HUES64 (cell line): Measurements from ENCODE around the gene C3orf38.

Experiments
- H3K27ac ChIP-seq: 2 replicates; pipeline ENCODE4 v1.7.0; 2013; ENCODE audit warnings: low read depth, low read length, inconsistent platforms
- H3K27me3 ChIP-seq: 2 replicates; pipeline ENCODE4 v1.6.1; 2013; ENCODE audit warnings: mild to moderate bottlenecking, low read length; ENCODE audit not compliant: insufficient read depth
- H3K36me3 ChIP-seq: 2 replicates; pipeline ENCODE4 v1.6.1; 2013; ENCODE audit warnings: mild to moderate bottlenecking, low read length; ENCODE audit not compliant: insufficient read depth
- H3K4me1 ChIP-seq: 2 replicates; pipeline ENCODE4 v1.6.1; 2013; ENCODE audit warnings: mild to moderate bottlenecking, low read length, moderate library complexity; ENCODE audit not compliant: insufficient read depth
- H3K4me3 ChIP-seq: 2 replicates; pipeline ENCODE4 v1.5.1; 2013; ENCODE audit warnings: mild to moderate bottlenecking, low read length, moderate library complexity
- H3K9ac ChIP-seq: 2 replicates; pipeline ENCODE4 v1.6.1; 2013; ENCODE audit warnings: mild to moderate bottlenecking, low read depth, low read length
- H3K9me3 ChIP-seq: 2 replicates; pipeline ENCODE4 v1.6.1; 2013; ENCODE audit warnings: low read depth, low read length; ENCODE audit not compliant: insufficient read depth
- WGBS: fragments of 150-250, 120-280 bp; methylation state at CpG from one replicate; pipeline ENCODE4 v1.1.7; 2013; ENCODE audit warnings: missing lambda C conversion rate; 5-methylcytosine and 5-hydroxymethylcytosine counted together

The C3orf38 gene

DNA sequence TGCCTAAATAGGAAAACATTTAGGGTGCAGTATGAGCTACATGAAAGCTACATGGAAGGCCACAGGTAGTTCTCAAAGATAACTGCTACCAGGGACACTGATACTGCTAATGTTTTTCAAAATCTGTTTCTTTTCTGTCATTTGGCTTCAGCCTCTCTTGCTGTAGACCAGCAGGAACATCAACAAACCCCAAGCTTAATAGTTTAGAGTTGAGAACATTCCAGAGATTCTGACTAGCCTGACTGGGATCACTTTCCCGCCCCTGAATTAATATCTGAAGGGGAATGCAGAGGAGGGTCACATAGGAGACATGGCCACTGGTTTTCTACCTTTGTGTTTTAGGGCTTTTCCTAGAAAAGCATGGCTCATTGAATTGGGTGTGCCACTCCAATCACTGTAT, 16.9 kb upstream of the C3orf38 start:
- Histone ChIP-seq H3K4me1 (no peaks in the 10 kb centered on the region), H3K4me3 (no peak overlapping the region), H3K9ac (no peak overlapping the region), H3K27me3 (no peaks in the 10 kb centered on the region), H3K27ac (no peak overlapping the region), H3K36me3 (peaks cover 51% of the 10 kb centered on the region), H3K9me3 (no peaks in the 10 kb centered on the region)
- WGBS = 93% methylated on average over 1 of the region's 1 CpG

DNA sequence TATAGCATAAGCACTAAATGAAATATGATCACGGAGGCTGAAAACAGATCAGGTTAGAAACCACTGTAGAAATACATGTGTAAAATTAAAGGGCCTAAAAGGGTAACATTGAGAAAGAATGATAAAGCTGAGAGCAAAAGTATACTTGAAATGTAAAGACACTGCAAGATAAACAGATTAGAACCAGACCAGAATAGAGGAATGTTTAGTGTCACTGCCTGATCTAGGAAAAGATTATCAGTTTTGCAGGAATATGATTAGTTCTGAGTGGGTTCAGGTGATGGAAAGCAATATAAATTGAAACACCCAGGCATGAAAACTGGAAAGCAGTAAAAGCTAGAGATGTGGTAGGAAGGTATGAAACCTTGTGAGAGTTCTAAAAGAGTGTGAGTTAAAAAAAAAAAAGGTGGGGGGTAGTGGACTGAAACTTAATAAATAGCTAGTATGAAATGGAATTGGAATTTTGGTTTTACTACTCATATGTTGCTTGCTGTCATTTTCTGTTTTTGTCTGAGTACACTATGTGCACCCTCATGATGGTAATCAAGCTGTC, 16.0 kb upstream of the C3orf38 start:
- no peak overlapping the region for H3K9ac ChIP-seq
- H3K9me3 ChIP-seq = no peaks in the 10 kb centered on the region
- no peaks in the 10 kb centered on the region for H3K27me3 ChIP-seq
- H3K36me3 ChIP-seq = peaks cover 59% of the 10 kb centered on the region
- WGBS = 0% methylated on average over 1 of the region's 1 CpG
- no peak overlapping the region for H3K4me3 ChIP-seq
- H3K27ac ChIP-seq = no peak overlapping the region
- no peaks in the 10 kb centered on the region for H3K4me1 ChIP-seq

DNA sequence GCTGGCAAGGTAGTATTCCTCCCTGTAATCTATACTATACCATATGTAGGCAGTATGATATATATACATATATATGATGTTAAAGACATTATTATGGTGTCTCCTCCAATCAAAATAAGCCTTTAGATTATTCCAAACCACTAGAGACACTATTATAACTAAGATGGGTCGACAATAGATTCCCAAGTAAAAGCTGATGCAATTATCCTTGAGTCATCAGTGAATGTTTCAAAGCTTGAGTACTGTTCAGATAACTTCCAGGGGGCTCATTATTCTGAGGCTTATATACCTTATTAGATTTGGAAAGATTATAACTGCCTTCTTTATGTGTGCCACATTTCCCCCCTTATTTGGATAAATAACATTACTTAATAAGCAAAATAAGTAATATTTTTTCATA, 11.9 kb upstream of the C3orf38 start:
- 94% methylated on average over 1 of the region's 1 CpG for WGBS
- H3K27ac ChIP-seq = no peak overlapping the region
- no peaks in the 10 kb centered on the region for H3K9me3 ChIP-seq
- H3K36me3 ChIP-seq = peaks cover 73% of the 10 kb centered on the region
- no peak overlapping the region for H3K9ac ChIP-seq
- H3K4me3 ChIP-seq = no peak overlapping the region
- H3K27me3 ChIP-seq = no peaks in the 10 kb centered on the region
- peaks cover 14% of the 10 kb centered on the region for H3K4me1 ChIP-seq

DNA sequence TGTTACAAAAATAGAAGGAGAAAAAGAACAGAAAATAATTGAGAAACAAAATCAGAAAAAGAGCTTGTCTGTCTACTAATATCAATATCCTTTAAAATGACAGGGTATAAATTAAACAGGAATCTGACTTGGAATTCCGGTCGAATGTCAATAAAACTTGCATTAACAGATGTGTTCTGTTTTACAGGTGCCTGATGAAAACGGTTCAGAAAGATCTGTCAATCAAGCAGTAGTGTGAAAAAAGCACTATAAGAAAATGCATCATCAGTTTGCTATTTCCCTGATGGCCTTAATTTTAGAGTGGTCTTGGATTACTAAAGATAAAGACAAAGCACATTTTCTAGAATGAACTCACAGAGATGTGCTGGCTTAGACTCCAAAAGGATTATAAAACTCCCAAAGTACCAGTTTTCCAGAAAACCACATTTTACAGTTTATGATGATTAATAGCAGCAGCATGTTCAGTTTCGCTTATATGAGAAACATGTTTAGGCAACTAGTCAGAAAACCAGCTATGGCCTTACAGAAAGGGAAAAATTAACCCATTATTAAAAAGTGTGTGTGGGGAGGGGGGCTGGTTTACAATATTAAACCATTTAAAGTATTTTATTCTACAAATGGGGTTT, 8.2 kb upstream of the C3orf38 start:
- 69% methylated on average over 4 of the region's 4 CpGs for WGBS
- Histone ChIP-seq H3K9ac (no peak overlapping the region), H3K27me3 (no peaks in the 10 kb centered on the region), H3K4me1 (peaks cover 18% of the 10 kb centered on the region), H3K9me3 (no peaks in the 10 kb centered on the region), H3K36me3 (peaks cover 42% of the 10 kb centered on the region), H3K27ac (no peak overlapping the region), H3K4me3 (no peak overlapping the region)

DNA sequence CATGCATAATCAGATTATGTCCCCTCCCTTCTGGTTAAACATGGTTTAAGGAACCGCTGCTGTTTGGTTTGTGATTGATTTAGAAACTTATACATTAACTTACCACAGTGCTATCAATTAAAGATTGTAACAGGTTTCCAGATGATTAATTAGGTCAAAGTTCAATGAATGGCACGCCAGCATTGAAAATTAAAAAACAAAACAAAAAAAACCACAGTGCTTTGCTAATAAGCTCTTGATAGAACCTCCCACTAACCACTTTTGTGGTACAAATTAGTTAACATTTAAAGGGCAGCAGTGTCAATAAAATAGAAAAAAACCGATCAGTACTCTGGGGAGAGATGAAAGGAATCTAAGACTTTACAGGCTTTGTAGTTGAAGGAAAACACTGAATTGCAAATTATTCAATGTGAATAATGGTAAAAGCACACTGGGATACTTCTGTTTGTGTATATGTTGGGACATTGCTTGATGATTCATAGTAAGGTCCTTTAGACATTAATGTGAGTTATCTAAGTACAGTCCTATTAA, 7.6 kb upstream of the C3orf38 start:
- H3K9ac ChIP-seq = no peak overlapping the region
- H3K27me3 ChIP-seq = no peaks in the 10 kb centered on the region
- H3K27ac ChIP-seq = no peak overlapping the region
- 24% methylated on average over 2 of the region's 3 CpGs for WGBS
- peaks cover 39% of the 10 kb centered on the region for H3K36me3 ChIP-seq
- H3K4me3 ChIP-seq = no peak overlapping the region
- peaks cover 18% of the 10 kb centered on the region for H3K4me1 ChIP-seq
- H3K9me3 ChIP-seq = no peaks in the 10 kb centered on the region

DNA sequence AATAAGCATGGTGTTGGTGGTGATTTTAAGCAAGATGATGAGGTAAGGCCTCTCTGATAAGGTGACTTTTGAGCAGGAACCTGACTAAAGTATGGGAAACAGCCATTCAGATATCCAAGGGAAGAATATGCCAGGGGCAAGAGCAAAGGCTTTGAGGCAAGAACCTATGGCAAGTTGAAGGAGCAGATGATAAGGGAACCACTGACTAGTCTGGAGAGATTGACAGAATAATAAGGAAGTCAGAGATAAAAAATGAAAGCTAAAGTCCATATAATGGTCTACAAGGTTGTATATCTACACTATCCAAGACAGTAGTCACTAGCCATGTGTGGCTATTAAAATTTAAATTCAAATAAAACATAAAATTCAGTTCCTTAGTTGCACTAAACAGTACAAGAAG, 2.5 kb upstream of the C3orf38 start:
- no peaks in the 10 kb centered on the region; the same call in 1 of the 2 replicates for H3K36me3 ChIP-seq
- peaks cover 25% of the 10 kb centered on the region for H3K4me1 ChIP-seq

DNA sequence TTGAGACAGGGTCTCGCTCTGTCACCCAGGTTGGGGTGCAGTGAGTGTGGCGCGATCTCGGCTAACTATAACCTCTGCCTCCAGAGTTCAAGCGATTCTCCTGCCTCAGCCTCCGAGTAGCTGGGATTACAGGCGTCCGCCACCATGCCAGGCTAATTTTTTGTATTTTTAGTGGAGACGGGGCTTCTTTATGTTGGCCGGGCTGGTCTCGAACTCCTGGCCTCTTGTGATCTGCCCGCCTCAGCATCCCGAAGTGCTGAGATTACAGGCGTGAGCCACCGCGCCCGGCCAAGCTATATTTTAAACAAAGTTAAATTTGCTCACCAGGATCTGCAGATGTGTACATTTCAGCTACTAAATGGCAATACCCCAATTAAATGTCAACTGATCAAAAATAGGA, 1.1 kb upstream of the C3orf38 start:
- H3K4me1 ChIP-seq = peaks cover 15% of the 10 kb centered on the region; the same call in 1 of the 2 replicates
- H3K27ac ChIP-seq = peak overlapping the region; percentile 98; the same call in 1 of the 2 replicates
- peaks cover 10% of the 10 kb centered on the region for H3K36me3 ChIP-seq
- no peaks in the 10 kb centered on the region for H3K9me3 ChIP-seq
- H3K9ac ChIP-seq = peak overlapping the region; percentile 98
- H3K4me3 ChIP-seq = peak overlapping the region; percentile 86
- H3K27me3 ChIP-seq = no peaks in the 10 kb centered on the region
- WGBS = 87% methylated on average over 17 of the region's 17 CpGs

More for the DNA sequence above, 2.5 kb upstream of the C3orf38 start:
- Histone ChIP-seq H3K9ac (no peak overlapping the region), H3K27ac (no peak overlapping the region), H3K4me3 (no peak overlapping the region), H3K27me3 (no peaks in the 10 kb centered on the region), H3K9me3 (no peaks in the 10 kb centered on the region)

DNA sequence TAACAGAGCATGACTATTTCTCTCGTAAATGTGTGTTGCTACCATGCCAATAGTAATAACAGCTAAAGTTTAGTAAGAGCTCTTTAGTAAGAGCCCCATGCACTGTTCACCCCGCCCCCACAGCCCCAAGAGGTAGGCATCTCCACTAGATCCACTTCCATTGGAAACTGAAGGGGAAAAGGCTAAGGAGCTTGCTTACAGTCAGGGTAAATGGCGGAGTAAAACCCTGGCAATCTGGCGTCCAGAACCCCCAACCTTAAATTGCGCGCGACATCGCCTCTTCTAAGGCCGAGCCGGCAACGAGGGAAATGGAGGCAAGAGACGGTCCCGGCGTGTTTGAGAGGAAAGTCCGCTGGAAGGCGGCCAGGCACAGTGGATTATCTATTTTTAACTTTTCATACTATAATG, 654 bp upstream of the C3orf38 start:
- Histone ChIP-seq H3K9me3 (no peaks in the 10 kb centered on the region), H3K27ac (peak overlapping the region; percentile 98), H3K4me3 (peak overlapping the region; percentile 86), H3K9ac (peak overlapping the region; percentile 98), H3K27me3 (no peaks in the 10 kb centered on the region), H3K36me3 (peaks cover 14% of the 10 kb centered on the region), H3K4me1 (peaks cover 15% of the 10 kb centered on the region; the same call in 1 of the 2 replicates)
- WGBS = under 1% methylated on average over 14 of the region's 16 CpGs

DNA sequence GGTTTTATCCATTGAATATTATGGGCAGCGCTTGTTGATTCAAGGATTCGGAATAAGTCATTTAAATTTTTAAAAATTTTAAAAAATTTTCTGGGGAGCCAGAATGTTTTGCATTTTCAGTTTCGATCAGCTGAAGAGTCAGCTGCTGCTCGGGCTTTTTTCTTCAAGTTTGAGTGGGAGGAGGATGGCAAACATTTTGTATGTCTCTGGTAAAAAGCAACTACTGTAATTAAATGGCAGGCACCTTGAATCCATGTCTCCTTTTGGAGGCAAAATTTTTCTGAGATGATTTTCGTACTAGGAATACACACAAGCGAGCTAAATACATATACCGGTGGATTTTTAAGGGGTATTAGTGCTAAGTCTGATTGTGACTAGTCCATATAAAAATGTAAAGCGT, 612 bp downstream of the C3orf38 start:
- peaks cover 15% of the 10 kb centered on the region; the same call in 1 of the 2 replicates for H3K4me1 ChIP-seq
- peak overlapping the region; percentile 98 for H3K9ac ChIP-seq
- no peaks in the 10 kb centered on the region for H3K27me3 ChIP-seq
- under 1% methylated on average over 8 of the region's 8 CpGs for WGBS
- no peaks in the 10 kb centered on the region for H3K9me3 ChIP-seq
- H3K4me3 ChIP-seq = peak overlapping the region; percentile 86
- peaks cover 27% of the 10 kb centered on the region for H3K36me3 ChIP-seq
- peak overlapping the region; percentile 98; the same call in 1 of the 2 replicates for H3K27ac ChIP-seq

DNA sequence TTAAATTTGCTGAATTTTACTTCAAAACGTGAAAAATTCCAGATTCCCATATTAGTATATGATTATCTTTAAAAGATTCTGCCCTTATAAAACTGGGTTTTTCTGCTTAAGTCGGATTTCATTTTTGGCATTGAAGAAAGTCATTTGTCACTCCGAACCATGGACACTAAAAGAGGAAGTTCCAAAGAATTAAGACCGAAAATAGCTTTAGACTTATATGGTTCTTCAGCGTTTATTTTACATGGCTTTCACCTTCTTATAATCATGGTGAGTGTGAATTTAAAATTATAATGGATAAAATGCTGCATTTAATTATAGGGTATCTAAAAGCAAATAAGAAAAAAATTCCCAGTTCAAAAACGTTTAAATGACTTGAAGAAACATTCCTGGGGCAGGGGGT, 1.0 kb downstream of the C3orf38 start:
- Histone ChIP-seq H3K4me3 (peak overlapping the region; percentile 86), H3K27ac (no peak overlapping the region), H3K9me3 (no peaks in the 10 kb centered on the region), H3K36me3 (peaks cover 31% of the 10 kb centered on the region), H3K4me1 (peaks cover 15% of the 10 kb centered on the region; the same call in 1 of the 2 replicates), H3K27me3 (no peaks in the 10 kb centered on the region), H3K9ac (peak overlapping the region; percentile 98)
- WGBS = 10% methylated on average over 4 of the region's 6 CpGs

DNA sequence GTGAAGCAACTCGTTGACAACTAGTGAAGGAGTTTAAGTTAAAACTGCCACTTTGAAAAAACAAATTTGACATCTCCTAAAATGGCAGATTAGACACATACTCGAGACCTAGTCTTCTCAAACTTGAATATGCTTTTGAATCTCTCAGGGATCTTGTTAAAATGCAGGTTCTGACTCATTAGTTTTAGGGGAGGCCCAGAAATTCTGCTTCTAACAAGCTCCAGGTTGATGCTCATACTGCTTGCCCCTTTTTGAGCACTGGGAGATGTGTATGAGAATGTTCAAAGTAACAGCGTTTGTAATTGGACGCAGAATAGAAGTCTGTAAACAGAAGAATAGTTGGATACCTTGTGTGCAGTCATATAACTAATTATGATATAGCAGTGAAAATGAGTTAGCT, 1.6 kb downstream of the C3orf38 start:
- H3K27ac ChIP-seq = no peak overlapping the region
- H3K27me3 ChIP-seq = no peaks in the 10 kb centered on the region
- 68% methylated on average over 4 of the region's 4 CpGs for WGBS
- peaks cover 37% of the 10 kb centered on the region for H3K36me3 ChIP-seq
- peak overlapping the region; percentile 98; the same call in 1 of the 2 replicates for H3K9ac ChIP-seq
- no peaks in the 10 kb centered on the region for H3K9me3 ChIP-seq
- peaks cover 15% of the 10 kb centered on the region; the same call in 1 of the 2 replicates for H3K4me1 ChIP-seq
- peak overlapping the region; percentile 86 for H3K4me3 ChIP-seq
